ENCODE data around the gene PRRG3. TPM values are rescaled to one million over a fixed set of nuclear protein-coding genes. Genes with fewer than 3 reads are reported as not detected.

The PRRG3 gene
- total and polyA plus RNA-seq, 9 of the 15 experiments (the other 6 are each of a cell fraction or from before 2014, with no cell fraction given) = not detected

DNA sequence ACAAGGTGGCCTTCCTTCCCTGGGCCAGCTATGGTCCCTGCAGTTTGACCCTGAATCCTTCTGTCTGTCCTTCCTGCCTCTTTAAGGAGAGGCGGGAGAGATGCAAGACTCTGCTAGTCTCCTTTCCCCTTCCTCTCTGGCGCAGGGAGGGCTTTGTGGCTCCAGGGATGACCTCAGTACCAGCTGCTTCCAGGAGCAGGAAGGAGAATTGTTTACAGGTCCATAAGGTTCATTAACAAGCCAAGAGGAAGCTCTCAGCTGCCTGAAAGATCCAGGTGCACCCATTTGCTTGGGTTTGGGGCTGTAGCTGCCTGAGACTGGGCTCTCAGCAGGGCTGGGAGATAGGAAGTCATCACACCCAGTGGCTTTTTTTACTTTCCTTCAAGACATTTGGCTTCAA, 16.5 kb downstream of the PRRG3 start:
- TF ChIP-seq SREBF1 (IDR thresholded peaks at IDR 0.05; ENCODE audit: borderline replicate concordance, low read depth, low read length) = no peak
- TF ChIP-seq GABPA (tag; conservative IDR thresholded peaks at IDR 0.05; ENCODE audit: low read depth) = no peak
- no peak for TF ChIP-seq RBM39 (optimal IDR thresholded peaks at IDR 0.05; ENCODE audit: low read depth, low read length)
- no peak for TF ChIP-seq PCBP2 (IDR thresholded peaks at IDR 0.05; ENCODE audit: low read depth, low read length, poor library complexity, severe bottlenecking)
- no peak for TF ChIP-seq RFX7 (CRISPR knock-in tag; IDR thresholded peaks at IDR 0.05)
- TF ChIP-seq, protein P1, sequence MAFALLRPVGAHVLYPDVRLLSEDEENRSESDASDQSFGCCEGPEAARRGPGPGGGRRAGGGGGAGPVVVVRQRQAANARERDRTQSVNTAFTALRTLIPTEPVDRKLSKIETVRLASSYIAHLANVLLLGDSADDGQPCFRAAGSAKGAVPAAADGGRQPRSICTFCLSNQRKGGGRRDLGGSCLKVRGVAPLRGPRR (CRISPR knock-in tag; IDR thresholded peaks at IDR 0.05) = no peak
- no peak for TF ChIP-seq HDAC2 (IDR thresholded peaks at IDR 0.05)
- no peak for TF ChIP-seq PHF21A (IDR thresholded peaks at IDR 0.05; ENCODE audit: borderline replicate concordance, low read depth)
- TF ChIP-seq CBX8 (IDR thresholded peaks at IDR 0.05; ENCODE audit: borderline replicate concordance, extremely low read depth, low read depth, low read length, poor library complexity, severe bottlenecking) = no peak
- no peak for TF ChIP-seq NCOA1 (IDR thresholded peaks at IDR 0.05; ENCODE audit: low read depth)
- TF ChIP-seq HLTF (IDR thresholded peaks at IDR 0.05) = no peak
- no peak for TF ChIP-seq ETV6 (IDR thresholded peaks at IDR 0.05; ENCODE audit: borderline replicate concordance in 1 of 2, low read depth in 2 of 2, low read length in 1 of 2)
- no peak for TF ChIP-seq ETV6 (CRISPR knock-in tag; IDR thresholded peaks at IDR 0.05; ENCODE audit: borderline replicate concordance)
- no peak for TF ChIP-seq MEIS2 (IDR thresholded peaks at IDR 0.05; ENCODE audit: partially characterized antibody)
- TF ChIP-seq, protein P2, sequence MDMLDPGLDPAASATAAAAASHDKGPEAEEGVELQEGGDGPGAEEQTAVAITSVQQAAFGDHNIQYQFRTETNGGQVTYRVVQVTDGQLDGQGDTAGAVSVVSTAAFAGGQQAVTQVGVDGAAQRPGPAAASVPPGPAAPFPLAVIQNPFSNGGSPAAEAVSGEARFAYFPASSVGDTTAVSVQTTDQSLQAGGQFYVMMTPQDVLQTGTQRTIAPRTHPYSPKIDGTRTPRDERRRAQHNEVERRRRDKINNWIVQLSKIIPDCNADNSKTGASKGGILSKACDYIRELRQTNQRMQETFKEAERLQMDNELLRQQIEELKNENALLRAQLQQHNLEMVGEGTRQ (CRISPR knock-in tag; IDR thresholded peaks at IDR 0.05) = no peak
- no peak for TF ChIP-seq XRCC3 (IDR thresholded peaks at IDR 0.05)
- TF ChIP-seq, protein P3, sequence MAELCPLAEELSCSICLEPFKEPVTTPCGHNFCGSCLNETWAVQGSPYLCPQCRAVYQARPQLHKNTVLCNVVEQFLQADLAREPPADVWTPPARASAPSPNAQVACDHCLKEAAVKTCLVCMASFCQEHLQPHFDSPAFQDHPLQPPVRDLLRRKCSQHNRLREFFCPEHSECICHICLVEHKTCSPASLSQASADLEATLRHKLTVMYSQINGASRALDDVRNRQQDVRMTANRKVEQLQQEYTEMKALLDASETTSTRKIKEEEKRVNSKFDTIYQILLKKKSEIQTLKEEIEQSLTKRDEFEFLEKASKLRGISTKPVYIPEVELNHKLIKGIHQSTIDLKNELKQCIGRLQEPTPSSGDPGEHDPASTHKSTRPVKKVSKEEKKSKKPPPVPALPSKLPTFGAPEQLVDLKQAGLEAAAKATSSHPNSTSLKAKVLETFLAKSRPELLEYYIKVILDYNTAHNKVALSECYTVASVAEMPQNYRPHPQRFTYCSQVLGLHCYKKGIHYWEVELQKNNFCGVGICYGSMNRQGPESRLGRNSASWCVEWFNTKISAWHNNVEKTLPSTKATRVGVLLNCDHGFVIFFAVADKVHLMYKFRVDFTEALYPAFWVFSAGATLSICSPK (IDR thresholded peaks at IDR 0.05; ENCODE audit: borderline replicate concordance) = no peak
- TF ChIP-seq SIX5 (IDR thresholded peaks at IDR 0.05; ENCODE audit: borderline replicate concordance in 1 of 2, insufficient read depth in 1 of 2, low read depth in 1 of 2, low read length in 2 of 2) = no peak
- no peak for TF ChIP-seq ZFP36 (IDR thresholded peaks at IDR 0.05; ENCODE audit: low read depth, low read length, partially characterized antibody)
- H3K36me3 ChIP-seq (ENCODE audit: control insufficient read depth, insufficient read depth, low read length) = no peaks in the 10 kb centered on the region
- intact Hi-C loops (cut with micrococcal nuclease) (no loop called here), in situ Hi-C loops (cut with MboI) (no loop called here)
- no peak overlapping the region for H2AFZ ChIP-seq (ENCODE audit: low read depth, low read length)
- no peaks in the 10 kb centered on the region for H3K9me1 ChIP-seq (ENCODE audit: control insufficient read depth, insufficient read depth, low read length)
- H3K4me1 ChIP-seq (replicated peaks in 1 of 2; ENCODE audit: control insufficient read depth in 2 of 2, insufficient read depth in 2 of 2, low read length in 2 of 2) = no peaks in the 10 kb centered on the region; a peak in 1 of 5 replicates
- peaks cover 0 to 9% of the 10 kb centered on the region in 2 experiments; a peak in 3 of 5 replicates for H3K27me3 ChIP-seq (ENCODE audit: control insufficient read depth in 2 of 2, insufficient read depth in 2 of 2, low read length in 2 of 2)
- ChIA-PET CTCF (ENCODE audit: low intra/inter-chr PET ratio) (no interaction called here), POLR2A (interaction anchor here (0.7 to 0.8 kb wide), 2 partner anchors 10 to 13 kb away, joined by 3 to 4 read pairs; no protein-coding TSS in a partner anchor)
- no peaks in the 10 kb centered on the region for H3K79me2 ChIP-seq (ENCODE audit: control insufficient read depth, insufficient read depth, low read length)
- no peak overlapping the region for H3K4me3 ChIP-seq
- BruUV-seq (replicated peaks) = no TSS peak
- H3K9ac ChIP-seq (ENCODE audit: insufficient read depth in 1 of 2, low read depth in 2 of 2, low read length in 2 of 2) = no peak overlapping the region
- FAIRE-seq (no peak), DNase-seq (ENCODE audit: extremely low read depth in 1 of 4, low spot score in 3 of 4) (no peak), ATAC-seq (no peak)
- H4K20me1 ChIP-seq (replicated peaks; ENCODE audit: control insufficient read depth, insufficient read depth, low read length) = no peaks in the 10 kb centered on the region
- H3K27ac ChIP-seq (ENCODE audit: extremely low read depth, low read depth, low read length) = no peak overlapping the region
- 0% methylated on average over 1 of the region's 2 CpGs for WGBS (ENCODE audit: insufficient coverage, low coverage, missing lambda C conversion rate)
- H3K9me3 ChIP-seq (replicated peaks; ENCODE audit: control insufficient read depth, insufficient read depth, low read depth, low read length) = no peaks in the 10 kb centered on the region
- H3K4me2 ChIP-seq (ENCODE audit: insufficient read depth, low read length) = no peak overlapping the region

Data from K562 (cell line).